ENCODE data around the gene METTL6.
"Not testable (repeated sequence)": the region's sequence is repeated elsewhere in the genome, so short reads cannot be mapped to it uniquely, and the experiment has no call there.

Gene METTL6

DNA sequence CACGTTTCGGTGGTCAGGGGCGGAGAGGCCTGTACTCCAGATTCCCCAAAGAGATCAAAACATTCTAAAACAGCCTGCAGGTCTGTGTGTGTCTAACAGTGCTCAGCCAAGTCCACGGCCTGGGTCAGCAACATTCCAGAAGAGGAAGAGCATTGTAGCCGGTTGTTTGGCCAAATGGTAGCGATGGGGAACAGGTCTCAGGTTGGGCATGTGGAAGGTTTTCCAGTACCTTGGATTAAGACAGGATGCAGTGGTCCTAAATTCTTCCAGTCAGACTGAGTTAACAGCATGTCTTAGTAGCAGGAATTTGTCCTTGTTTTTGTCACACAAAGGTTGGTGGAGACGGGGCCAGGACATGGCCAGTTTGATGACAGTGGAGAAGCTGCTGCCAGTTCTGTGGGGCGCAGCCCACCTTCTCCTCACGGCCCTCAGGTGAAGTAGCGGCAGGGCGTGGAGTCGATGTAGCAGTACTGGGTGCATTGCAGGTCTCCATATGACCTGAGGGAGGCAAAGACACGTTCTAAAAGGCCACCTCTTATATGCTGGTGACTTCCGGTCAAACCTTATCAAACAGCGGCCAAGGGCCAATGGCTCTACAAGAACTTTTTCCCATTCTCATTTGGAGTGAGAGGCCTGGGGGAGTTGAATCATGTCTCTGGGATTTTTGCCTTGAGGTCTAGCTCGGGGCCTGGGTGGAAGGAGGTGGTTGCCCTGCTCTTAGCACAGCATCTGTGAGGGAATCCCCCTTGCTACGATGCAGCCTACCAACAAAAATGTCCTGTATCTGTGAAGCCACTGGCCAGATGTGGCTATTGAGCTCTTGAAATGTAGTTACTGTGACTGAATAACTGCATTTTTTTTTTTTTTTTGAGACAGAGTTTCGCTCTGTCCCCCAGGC, 24.1 kb upstream of the METTL6 start:
- H3K4me3 ChIP-seq (ENCODE audit: low read depth, low read length) = no peak overlapping the region

DNA sequence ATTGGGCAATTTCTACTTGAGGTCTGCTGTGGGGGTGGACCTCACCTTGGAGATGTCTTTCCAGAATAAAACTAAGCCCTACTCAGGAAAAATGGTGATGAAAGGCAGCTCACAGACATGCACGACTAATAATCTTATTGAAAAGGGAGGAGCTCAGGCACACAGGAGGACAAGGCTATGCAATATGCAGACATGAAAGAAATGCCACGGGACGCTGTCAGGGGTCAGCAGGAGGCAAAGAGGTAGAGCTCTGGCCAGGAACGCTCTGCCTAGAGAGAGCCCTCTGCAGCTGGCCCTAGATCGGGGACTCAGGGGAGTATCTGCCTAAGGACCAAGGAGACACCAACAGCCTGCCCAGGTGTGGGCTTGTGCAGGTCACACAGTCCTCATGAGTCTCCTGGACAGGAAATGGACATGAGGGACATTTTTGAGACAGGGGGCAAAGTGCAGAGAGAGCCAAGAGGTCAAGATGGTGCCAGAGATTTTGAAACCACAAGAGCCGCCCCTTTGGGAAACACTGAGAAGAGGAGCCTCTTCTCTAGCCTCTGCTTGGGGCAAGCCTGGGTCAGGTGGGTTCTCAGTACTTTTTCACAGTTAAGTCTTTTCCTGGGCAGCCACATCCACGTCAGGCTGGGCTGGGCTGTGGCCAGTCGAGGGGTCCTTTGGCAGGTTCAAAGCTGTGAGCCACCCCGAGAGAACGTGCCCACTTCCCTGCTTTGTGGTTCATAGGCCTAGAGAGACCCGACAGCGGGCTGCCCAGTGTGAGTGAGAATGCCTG, 23.3 kb upstream of the METTL6 start:
- H3K4me3 ChIP-seq (ENCODE audit: low read depth, low read length) = no peak overlapping the region

DNA sequence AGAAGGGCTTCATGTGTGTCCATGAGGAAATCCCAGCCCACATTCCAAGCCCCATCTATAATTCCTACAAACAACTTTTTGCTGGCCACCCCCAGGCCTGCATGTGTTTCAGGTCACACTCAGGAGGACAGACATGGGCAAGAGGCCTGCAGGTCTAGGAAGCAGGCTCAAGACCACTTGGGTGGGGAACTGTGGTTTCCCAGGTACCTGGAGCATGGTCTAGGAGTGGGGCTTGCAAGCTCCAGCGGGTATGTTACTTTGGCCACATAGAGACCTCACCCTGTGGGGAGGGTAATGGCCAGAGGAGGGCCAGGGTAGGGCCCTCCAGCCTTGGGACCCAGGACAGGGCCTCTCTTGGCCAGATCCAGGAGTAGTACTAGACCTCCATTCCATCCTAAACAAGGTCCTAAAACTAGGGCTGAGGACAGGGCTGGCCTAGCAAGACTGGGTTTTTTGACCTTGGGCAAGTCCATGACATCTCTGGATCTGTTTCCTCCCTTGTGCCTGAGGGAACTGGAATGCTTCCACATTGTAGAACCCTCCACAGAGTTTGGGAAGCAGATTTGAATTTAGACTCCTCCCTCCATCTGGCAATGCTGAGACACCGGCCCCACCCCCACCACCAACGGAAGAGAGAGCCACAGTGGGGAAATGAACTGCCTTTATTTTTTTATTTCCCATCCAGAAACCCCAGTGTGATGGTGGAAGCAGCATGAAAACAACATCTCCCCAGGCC, 22.3 kb upstream of the METTL6 start:
- H3K4me3 ChIP-seq (ENCODE audit: low read depth, low read length) = no peak overlapping the region

DNA sequence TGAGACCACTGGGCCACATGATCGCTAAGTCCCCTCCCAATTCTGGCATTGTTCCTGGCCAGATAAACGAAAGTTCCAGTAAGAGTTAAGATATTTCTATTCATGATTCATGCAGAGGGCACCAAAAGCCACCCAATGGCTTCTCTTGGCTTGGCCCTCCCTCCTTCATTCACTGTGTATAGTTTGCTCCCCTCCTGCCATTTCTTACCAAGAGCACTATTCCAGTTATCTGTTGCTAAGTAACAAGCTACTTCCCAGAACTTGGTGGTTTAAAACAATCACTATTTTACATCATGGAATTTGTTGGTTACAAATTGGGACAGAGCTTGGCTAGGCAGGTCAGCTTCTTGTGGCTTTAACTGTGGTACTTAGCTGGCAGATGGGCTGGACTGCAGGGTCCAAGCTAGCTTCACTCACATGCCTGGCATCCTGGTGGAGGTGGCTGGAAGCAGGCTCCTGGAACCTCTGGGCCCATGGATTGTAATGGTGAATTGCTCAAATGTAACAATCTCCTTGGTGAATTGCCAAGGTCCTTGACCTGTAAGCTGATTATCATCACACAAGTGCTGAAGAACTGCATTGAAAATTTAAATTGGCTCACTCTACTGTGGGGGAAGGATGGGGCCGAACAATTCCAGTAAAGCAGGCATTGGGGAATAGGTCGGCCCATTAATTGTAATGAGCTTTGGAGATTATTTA, 16.6 kb upstream of the METTL6 start:
- no peak overlapping the region for H3K4me3 ChIP-seq (ENCODE audit: low read depth, low read length)

GRCh38 chr3:15440891-15441290, 13.5 kb upstream of the METTL6 start:
- H3K4me3 ChIP-seq (ENCODE audit: low read depth, low read length) = no peak overlapping the region

DNA sequence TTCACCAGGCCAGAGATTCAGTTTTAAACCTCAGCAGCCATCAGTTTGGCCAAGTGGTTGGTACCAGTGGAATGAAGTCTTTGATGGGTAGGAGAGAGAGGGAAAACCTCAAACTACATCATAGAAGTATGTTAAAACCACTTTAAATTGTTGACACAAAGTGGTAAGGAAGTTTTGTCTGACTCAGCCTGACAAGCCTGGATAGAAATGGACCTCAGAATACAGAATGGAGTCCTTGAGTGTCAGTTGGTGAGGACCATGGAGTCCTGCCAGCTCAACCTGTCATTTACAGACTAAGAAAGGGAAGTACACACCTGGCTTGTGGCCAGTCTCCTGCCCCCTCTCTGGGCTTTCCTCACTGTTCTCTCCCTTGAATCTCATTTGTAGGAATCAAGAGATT, 12.1 kb upstream of the METTL6 start:
- H3K4me3 ChIP-seq (ENCODE audit: low read depth, low read length) = no peak overlapping the region

DNA sequence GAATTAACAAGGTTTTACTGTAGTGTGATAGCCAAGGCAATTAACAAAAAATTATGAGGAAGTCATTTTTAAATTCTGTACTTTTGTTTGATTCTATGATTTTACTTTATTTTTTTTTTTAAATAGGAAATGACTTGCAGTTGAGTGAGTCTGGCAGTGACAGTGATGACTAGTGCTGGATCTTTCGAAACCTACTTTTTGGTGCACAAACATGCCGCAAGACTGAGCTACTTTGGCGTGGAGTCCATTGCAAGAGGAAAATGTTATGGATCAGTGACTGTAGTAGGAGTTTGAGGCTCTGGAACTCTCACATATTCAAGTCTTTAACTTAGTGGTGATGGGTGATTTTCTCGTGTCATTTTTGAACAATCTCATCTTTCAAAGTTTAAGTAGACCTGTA, 11.6 kb upstream of the METTL6 start:
- H3K4me3 ChIP-seq (ENCODE audit: low read depth, low read length) = no peak overlapping the region

GRCh38 chr3:15436246-15436645, 8.9 kb upstream of the METTL6 start:
- H3K4me3 ChIP-seq (ENCODE audit: low read depth, low read length) = no peak overlapping the region

- no peak overlapping the region for H3K4me3 ChIP-seq (ENCODE audit: low read depth, low read length)
Observed at GRCh38 chr3:15434756-15435155, 7.4 kb upstream of the METTL6 start.

- H3K4me3 ChIP-seq (ENCODE audit: low read depth, low read length) = no peak overlapping the region
Observed at GRCh38 chr3:15433531-15433930, 6.2 kb upstream of the METTL6 start.

DNA sequence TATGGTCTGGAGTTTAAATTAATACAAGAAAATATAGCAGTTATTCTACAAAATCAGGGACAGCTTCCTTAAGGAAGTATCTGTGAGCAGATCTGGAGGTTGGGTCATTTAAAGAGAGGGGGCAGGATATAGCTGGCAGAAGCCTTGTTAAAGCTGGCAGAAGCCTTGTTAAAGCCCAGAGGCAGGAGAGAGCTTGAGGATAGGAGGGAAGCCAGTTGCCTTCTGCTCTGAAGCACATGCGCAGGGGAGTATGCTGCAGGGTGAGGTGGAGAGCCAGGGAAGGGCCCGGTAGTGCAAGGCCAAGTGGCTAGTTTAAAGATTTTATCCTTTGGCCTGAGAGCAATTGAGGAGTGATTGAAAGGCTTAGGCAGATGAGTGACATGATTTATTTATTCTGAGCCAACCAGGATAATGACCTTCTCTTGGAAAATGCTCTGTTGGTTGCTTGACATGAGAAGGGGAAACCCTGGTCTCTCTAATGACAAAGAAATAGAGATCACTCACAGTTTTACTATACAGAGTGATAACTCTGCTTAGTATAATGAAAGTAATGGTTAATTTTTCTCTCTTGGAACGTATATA, 4.0 kb upstream of the METTL6 start:
- H3K4me3 ChIP-seq (ENCODE audit: low read depth, low read length) = no peak overlapping the region

GRCh38 chr3:15430624-15431023, 3.3 kb upstream of the METTL6 start:
- no peak overlapping the region for H3K4me3 ChIP-seq (ENCODE audit: low read depth, low read length)

DNA sequence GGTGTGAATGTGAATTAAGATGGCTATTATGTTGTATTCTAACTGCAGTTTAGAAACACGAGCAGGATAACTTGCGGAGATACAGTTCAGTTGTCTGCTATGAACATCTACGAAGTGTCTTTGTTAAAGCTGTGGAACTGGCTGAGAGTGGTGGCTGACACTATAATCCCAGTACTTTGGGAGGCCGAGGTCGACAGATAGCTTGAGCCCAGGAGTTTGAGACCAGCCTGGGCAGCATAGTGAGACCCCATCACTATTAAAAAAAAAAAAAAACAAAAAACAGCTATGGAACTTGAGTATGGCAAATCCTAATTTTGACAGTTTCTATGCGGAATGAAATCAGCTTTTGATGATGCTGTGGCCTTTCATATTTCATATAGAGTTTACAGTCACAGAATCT, 1.7 kb upstream of the METTL6 start:
- H3K4me3 ChIP-seq (ENCODE audit: low read depth, low read length) = no peak overlapping the region

- peak overlapping the region; percentile 98 for H3K4me3 ChIP-seq (ENCODE audit: low read depth, low read length)
Observed at GRCh38 chr3:15428539-15428938, 1.2 kb upstream of the METTL6 start.

DNA sequence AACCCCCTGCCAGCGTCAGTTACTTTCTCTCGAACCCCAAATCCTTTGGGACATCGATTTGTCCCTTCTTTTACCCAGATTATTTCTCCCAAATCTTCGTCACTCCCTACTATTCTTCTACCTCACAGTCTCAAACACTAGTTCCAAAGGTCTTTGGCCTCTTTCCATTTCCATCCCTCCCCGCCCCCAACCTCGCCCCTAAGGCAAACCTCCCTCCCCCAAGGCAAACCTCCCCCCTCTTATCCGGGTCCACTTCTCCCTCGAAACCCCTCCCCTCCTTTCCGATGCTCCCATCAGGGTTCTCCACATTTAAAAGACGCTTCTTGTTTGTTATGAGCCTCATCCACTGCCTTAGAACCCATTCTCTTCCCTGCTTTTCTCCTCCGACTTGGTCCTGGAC, 637 bp upstream of the METTL6 start:
- peak overlapping the region; percentile 98 for H3K4me3 ChIP-seq (ENCODE audit: low read depth, low read length)

- H3K4me3 ChIP-seq (ENCODE audit: low read depth, low read length) = peak overlapping the region; percentile 98
Observed at GRCh38 chr3:15426579-15427118, 695 bp downstream of the METTL6 start.

DNA sequence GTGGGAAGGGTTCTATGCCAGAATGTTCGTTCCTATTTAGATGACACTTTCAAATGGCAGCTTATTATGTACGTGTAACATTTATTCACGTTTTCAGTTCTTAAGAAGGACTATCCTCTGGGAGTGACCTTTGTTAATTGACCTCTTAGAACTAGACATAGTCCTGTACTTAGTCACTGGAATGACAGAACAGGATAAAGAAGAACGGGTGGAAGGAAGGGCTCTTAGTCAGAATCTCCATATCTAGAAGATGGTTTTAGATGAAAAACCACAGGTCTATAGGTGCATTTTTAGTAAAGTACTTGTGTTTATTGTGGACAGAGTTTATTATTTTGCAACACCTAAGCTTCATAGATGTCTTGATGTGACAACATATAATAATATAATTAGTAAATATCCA, 6.5 kb downstream of the METTL6 start:
- no peak overlapping the region for H3K4me3 ChIP-seq (ENCODE audit: low read depth, low read length)

- H3K4me3 ChIP-seq (ENCODE audit: low read depth, low read length) = not testable (repeated sequence)
Observed at GRCh38 chr3:15410966-15411365, 16.4 kb downstream of the METTL6 start.

GRCh38 chr3:15409774-15410173, 17.6 kb downstream of the METTL6 start:
- H3K4me3 ChIP-seq (ENCODE audit: low read depth, low read length) = no peak overlapping the region

GRCh38 chr3:15409239-15409638, 18.1 kb downstream of the METTL6 start:
- no peak overlapping the region for H3K4me3 ChIP-seq (ENCODE audit: low read depth, low read length)

All from iPS-11a (cell line).